Measurements from ENCODE around the gene OTUB1.

DNA sequence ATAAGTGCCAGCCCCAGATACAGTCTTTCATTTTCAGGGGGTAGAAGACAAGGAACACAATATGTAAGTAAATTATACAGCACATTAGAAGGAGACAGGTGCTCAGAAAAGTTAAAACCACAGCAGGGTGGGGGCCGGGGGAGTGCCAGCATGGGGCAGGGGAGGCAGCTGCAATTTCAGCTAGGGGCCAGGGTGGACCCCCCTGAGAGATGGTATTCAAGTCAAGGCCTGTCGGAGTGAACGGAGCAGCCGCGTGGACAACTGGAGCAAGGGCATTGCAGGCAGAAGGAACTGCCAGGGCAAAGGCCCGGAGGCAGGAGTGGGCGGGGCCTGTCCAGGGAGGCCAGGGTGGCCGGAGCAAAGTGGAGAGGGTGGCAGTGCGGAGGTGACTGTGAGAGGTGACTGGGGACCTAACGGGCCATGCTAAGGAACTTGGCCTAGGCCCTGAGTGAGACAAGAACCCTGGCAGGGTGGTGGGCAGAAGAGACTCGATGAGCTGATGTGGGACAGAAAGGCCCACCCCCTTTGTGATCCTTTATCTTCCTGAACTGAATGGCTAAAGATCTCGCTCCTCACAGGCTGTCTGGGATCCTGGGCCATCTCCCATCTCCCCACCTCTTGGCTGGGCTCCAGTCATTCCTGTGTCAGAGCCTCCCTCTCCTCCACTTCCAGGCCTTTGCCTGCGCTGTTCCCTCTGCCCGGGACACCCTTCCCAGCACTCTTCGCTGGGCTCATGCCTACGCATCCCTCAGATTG, 27.1 kb downstream of the OTUB1 start:
- no peak for TF ChIP-seq EZH2 (IDR thresholded peaks at IDR 0.05; ENCODE audit: borderline replicate concordance, low read length)
- TF ChIP-seq, protein P1, sequence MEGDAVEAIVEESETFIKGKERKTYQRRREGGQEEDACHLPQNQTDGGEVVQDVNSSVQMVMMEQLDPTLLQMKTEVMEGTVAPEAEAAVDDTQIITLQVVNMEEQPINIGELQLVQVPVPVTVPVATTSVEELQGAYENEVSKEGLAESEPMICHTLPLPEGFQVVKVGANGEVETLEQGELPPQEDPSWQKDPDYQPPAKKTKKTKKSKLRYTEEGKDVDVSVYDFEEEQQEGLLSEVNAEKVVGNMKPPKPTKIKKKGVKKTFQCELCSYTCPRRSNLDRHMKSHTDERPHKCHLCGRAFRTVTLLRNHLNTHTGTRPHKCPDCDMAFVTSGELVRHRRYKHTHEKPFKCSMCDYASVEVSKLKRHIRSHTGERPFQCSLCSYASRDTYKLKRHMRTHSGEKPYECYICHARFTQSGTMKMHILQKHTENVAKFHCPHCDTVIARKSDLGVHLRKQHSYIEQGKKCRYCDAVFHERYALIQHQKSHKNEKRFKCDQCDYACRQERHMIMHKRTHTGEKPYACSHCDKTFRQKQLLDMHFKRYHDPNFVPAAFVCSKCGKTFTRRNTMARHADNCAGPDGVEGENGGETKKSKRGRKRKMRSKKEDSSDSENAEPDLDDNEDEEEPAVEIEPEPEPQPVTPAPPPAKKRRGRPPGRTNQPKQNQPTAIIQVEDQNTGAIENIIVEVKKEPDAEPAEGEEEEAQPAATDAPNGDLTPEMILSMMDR (conservative IDR thresholded peaks at IDR 0.05 in 1 of 2, IDR thresholded peaks at IDR 0.05 in 1 of 2; ENCODE audit: extremely low read depth in 1 of 2, insufficient read depth in 1 of 2, low read depth in 1 of 2, low read length in 2 of 2): no peak

All from mammary epithelial cell (primary cell).